Measurements from ENCODE around the gene FNIP1. TPM values are rescaled to one million over a fixed set of nuclear protein-coding genes. Genes with fewer than 3 reads are reported as not detected.

The FNIP1 gene
- total RNA-seq, 1 donor from 2014 or later, result 29.5 TPM

DNA sequence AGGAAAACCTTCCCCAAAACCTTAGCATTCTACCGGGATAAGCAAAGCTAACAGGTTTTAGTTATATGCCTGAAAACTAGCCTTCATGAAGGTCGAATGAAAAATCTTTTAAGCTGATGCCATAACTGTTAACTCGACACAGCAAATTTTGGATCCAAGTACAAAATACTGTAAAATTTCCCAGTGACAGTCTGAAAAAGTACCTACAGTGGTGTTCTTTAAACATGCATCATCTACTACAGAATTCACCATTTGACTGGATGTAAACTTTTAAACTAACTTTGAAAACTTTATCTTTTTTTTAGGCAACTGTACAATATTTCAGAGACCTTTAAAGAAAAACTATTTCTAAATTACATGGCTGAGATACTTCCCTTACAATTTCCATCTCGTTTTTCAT lies 162.6 kb downstream of the FNIP1 start:
- H3K27me3 ChIP-seq, result no peaks in the 10 kb centered on the region
- TF ChIP-seq POLR2A (IDR thresholded peaks at IDR 0.05) (no peak), POLR2AphosphoS5 (IDR thresholded peaks at IDR 0.05; ENCODE audit: insufficient read depth in 1 of 2, low read depth in 1 of 2) (no peak)
- TF ChIP-seq, protein P1, sequence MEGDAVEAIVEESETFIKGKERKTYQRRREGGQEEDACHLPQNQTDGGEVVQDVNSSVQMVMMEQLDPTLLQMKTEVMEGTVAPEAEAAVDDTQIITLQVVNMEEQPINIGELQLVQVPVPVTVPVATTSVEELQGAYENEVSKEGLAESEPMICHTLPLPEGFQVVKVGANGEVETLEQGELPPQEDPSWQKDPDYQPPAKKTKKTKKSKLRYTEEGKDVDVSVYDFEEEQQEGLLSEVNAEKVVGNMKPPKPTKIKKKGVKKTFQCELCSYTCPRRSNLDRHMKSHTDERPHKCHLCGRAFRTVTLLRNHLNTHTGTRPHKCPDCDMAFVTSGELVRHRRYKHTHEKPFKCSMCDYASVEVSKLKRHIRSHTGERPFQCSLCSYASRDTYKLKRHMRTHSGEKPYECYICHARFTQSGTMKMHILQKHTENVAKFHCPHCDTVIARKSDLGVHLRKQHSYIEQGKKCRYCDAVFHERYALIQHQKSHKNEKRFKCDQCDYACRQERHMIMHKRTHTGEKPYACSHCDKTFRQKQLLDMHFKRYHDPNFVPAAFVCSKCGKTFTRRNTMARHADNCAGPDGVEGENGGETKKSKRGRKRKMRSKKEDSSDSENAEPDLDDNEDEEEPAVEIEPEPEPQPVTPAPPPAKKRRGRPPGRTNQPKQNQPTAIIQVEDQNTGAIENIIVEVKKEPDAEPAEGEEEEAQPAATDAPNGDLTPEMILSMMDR (IDR thresholded peaks at IDR 0.05), result no peak
- no peak for DNase-seq (ENCODE audit: extremely low spot score in 2 of 2)
- H3K27ac ChIP-seq, result peak overlapping the region; percentile 98
- no peaks in the 10 kb centered on the region for H3K9me3 ChIP-seq
- H3K4me1 ChIP-seq, result peaks cover 38% of the 10 kb centered on the region
- H3K4me3 ChIP-seq, result peak overlapping the region; percentile 67 to 85
- intact Hi-C loops (cut with DNase I), result no loop called here
- H3K36me3 ChIP-seq, result no peaks in the 10 kb centered on the region

DNA sequence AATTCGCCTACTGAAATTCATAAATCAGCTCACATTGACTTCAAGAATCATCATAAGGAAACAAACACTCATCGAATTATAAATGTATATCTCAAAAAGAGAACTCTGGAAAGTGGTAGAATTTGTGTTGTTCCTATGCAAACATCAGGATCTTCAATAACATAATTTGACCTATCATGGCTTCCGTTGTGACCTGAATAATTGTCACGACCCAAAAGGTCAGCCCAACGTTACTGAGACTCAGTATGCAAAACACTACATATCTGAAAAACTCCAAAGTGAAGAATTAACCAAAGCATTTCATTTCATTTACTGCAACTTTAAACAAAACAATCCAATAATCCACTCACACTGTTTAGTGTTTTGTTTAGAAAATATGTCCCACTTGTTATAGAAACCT lies 163.0 kb downstream of the FNIP1 start:
- H3K4me3 ChIP-seq, result peak overlapping the region; percentile 67 to 85
- H3K4me1 ChIP-seq, result peaks cover 38% of the 10 kb centered on the region
- H3K27me3 ChIP-seq, result no peaks in the 10 kb centered on the region

DNA sequence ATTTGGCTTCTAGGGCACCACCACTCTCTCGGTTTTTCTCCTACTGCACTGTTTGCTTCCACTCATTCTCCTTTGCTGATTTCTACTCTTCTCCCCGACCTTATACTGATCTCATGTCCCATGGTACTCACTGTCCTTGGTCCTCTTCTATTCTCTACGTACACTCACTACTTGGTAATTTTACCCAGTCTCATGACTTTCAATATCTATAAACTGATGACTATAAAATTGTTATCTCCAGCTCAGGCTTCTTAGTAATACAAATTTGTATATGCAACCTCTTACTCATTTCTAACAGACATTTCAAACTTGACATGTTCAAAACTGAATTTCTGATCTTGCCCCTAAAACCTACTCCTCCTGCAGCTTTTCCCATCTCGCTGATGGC lies 165.9 kb downstream of the FNIP1 start:
- H3K36me3 ChIP-seq, result no peaks in the 10 kb centered on the region
- no peak for DNase-seq (ENCODE audit: extremely low spot score in 2 of 2)
- TF ChIP-seq POLR2A (IDR thresholded peaks at IDR 0.05), result no peak
- TF ChIP-seq, protein P1 (IDR thresholded peaks at IDR 0.05), result no peak
- no peak for TF ChIP-seq POLR2AphosphoS5 (IDR thresholded peaks at IDR 0.05; ENCODE audit: insufficient read depth in 1 of 2, low read depth in 1 of 2)
- intact Hi-C loops (cut with DNase I), result no loop called here
- H3K4me3 ChIP-seq, result no peak overlapping the region
- no peaks in the 10 kb centered on the region for H3K27me3 ChIP-seq
- no peak overlapping the region for H3K27ac ChIP-seq
- H3K9me3 ChIP-seq, result no peaks in the 10 kb centered on the region
- peaks cover 44% of the 10 kb centered on the region for H3K4me1 ChIP-seq

More for the DNA sequence above, 163.0 kb downstream of the FNIP1 start:
- Histone ChIP-seq H3K9me3 (no peaks in the 10 kb centered on the region), H3K36me3 (no peaks in the 10 kb centered on the region), H3K27ac (peak overlapping the region; percentile 98)
- no peak for DNase-seq (ENCODE audit: extremely low spot score in 2 of 2)
- intact Hi-C loops (cut with DNase I), result no loop called here
- TF ChIP-seq POLR2AphosphoS5 (IDR thresholded peaks at IDR 0.05; ENCODE audit: insufficient read depth in 1 of 2, low read depth in 1 of 2), result no peak

DNA sequence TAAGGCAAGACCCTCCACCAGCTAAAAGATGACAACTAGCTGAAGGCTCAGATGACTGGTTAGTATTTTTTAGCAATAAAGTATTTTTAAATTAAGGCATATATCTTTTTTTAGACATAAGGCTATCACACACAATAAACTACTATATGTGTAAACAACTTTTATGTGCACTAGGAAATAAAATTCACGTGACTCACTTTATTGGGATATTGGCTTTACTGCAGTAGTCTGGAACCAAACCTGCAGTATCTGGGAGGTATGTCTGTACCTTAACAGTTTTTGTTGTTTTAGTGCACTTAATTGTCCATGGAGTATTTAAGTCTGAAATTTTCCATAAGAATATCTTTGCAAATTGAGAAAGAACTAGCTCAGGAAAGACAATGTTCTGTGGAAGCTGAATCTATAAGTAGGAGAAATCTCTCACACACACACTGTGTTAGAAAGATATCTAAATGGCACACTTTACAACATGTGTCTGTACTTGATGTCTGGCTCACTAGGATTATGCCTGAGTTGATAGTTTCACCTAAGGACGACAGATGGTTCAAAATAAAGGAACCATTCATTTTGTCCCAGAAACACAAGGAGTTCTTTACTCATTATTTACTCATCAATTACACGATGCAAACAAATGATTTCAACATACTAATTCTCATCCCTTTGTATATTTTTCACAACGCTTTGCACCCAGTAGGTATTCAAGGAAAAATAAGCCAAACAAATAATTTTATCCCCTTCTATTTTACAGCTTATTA lies 166.4 kb downstream of the FNIP1 start:
- H3K4me1 ChIP-seq, result peaks cover 42% of the 10 kb centered on the region
- no peaks in the 10 kb centered on the region for H3K27me3 ChIP-seq
- no peak overlapping the region for H3K27ac ChIP-seq
- intact Hi-C loops (cut with DNase I), result no loop called here
- H3K36me3 ChIP-seq, result no peaks in the 10 kb centered on the region
- no peak overlapping the region for H3K4me3 ChIP-seq
- DNase-seq (ENCODE audit: extremely low spot score in 2 of 2), result no peak
- no peak for TF ChIP-seq POLR2A (IDR thresholded peaks at IDR 0.05)
- TF ChIP-seq, protein P1 (IDR thresholded peaks at IDR 0.05), result no peak
- TF ChIP-seq POLR2AphosphoS5 (IDR thresholded peaks at IDR 0.05; ENCODE audit: insufficient read depth in 1 of 2, low read depth in 1 of 2), result no peak
- H3K9me3 ChIP-seq, result no peaks in the 10 kb centered on the region

DNA sequence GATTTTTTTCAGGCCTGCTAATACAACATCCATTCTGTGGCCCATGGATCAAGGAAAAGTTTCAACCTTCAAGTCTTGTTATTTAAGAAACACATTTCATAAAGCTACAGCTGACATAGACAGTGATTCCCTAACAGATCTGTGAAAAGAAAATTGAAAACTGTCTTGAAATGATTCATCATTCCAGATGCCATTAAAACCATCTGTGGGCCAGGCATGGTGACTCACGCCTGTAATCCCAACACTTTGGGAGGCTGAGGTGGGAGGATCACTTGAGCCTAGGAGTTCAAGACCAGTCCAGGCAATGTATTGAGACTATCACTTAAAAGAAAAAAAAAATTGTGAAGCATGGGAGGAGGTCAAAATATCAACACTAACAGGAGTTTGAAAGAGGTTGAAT lies 167.8 kb downstream of the FNIP1 start:
- Histone ChIP-seq H3K9me3 (no peaks in the 10 kb centered on the region), H3K36me3 (no peaks in the 10 kb centered on the region), H3K27me3 (no peaks in the 10 kb centered on the region), H3K27ac (no peak overlapping the region), H3K4me3 (no peak overlapping the region), H3K4me1 (peaks cover 39% of the 10 kb centered on the region)
- no peak for TF ChIP-seq POLR2A (IDR thresholded peaks at IDR 0.05)
- no peak for TF ChIP-seq POLR2AphosphoS5 (IDR thresholded peaks at IDR 0.05; ENCODE audit: insufficient read depth in 1 of 2, low read depth in 1 of 2)
- TF ChIP-seq, protein P1 (IDR thresholded peaks at IDR 0.05), result no peak
- intact Hi-C loops (cut with DNase I), result no loop called here
- DNase-seq (ENCODE audit: extremely low spot score in 2 of 2), result no peak

Data from vagina (tissue), 2 donors.